CD4-positive, alpha-beta T cell treated with Interleukin-10 for 1 hour (primary cell): Measurements from ENCODE around the gene SPAG9.

ENCODE experiments used
- DNase-seq: peaks from one replicate; pipeline ENCODE4 v3.0.0-alpha.2; 2020

Gene SPAG9

GRCh38 chr17:50931144-50931908, 189.3 kb downstream of the SPAG9 start:
- peak; percentile 60 for DNase-seq

GRCh38 chr17:50928646-50929045, 192.0 kb downstream of the SPAG9 start:
- no peak for DNase-seq

- DNase-seq = no peak
Observed at GRCh38 chr17:50927287-50927686, 193.4 kb downstream of the SPAG9 start.

- no peak for DNase-seq
Observed at GRCh38 chr17:50926523-50926922, 194.1 kb downstream of the SPAG9 start.

GRCh38 chr17:50925296-50925891, 195.3 kb downstream of the SPAG9 start:
- DNase-seq = no peak

GRCh38 chr17:50924800-50925199, 195.9 kb downstream of the SPAG9 start:
- no peak for DNase-seq

- no peak for DNase-seq
Observed at GRCh38 chr17:50924300-50924699, 196.4 kb downstream of the SPAG9 start.

GRCh38 chr17:50923611-50924010, 197.1 kb downstream of the SPAG9 start:
- no peak for DNase-seq

- DNase-seq = no peak
Observed at GRCh38 chr17:50922721-50923405, 197.8 kb downstream of the SPAG9 start.

GRCh38 chr17:50922107-50922506, 198.6 kb downstream of the SPAG9 start:
- DNase-seq = no peak

- DNase-seq = no peak
Observed at GRCh38 chr17:50920891-50921586, 199.6 kb downstream of the SPAG9 start.

- DNase-seq = no peak
Observed at GRCh38 chr17:50920041-50920410, 200.6 kb downstream of the SPAG9 start.

- peak; percentile 94 for DNase-seq
Observed at GRCh38 chr17:50919321-50920040, 201.2 kb downstream of the SPAG9 start.

GRCh38 chr17:50918933-50919296, 201.8 kb downstream of the SPAG9 start:
- DNase-seq = peak; percentile 52

GRCh38 chr17:50918071-50918932, 202.4 kb downstream of the SPAG9 start:
- DNase-seq = no peak

GRCh38 chr17:50917418-50917743, 203.3 kb downstream of the SPAG9 start:
- DNase-seq = no peak

- no peak for DNase-seq
Observed at GRCh38 chr17:50916708-50917417, 203.8 kb downstream of the SPAG9 start.

GRCh38 chr17:50916026-50916707, 204.5 kb downstream of the SPAG9 start:
- no peak for DNase-seq

- no peak for DNase-seq
Observed at GRCh38 chr17:50914505-50915063, 206.1 kb downstream of the SPAG9 start.

- DNase-seq = no peak
Observed at GRCh38 chr17:50913120-50913519, 207.5 kb downstream of the SPAG9 start.
